GM12891 (cell line): ENCODE results near the gene FREM1.

Experiments
- PAX5 ChIP-seq: IDR thresholded peaks from 2 replicates; pipeline ENCODE4 v1.6.1; 2011; ENCODE audit warnings: low read length, moderate library complexity, mild to moderate bottlenecking; ENCODE audit not compliant: insufficient read depth, severe bottlenecking
- POLR2A ChIP-seq: IDR thresholded peaks from 2 replicates; pipeline ENCODE4 v1.6.1; 2011; ENCODE audit warnings: low read depth, low read length, control low read depth
- POLR2AphosphoS5 ChIP-seq: IDR thresholded peaks from 2 replicates; pipeline ENCODE4 v1.6.1; 2011; ENCODE audit warnings: low read depth, low read length, control low read depth
- SPI1 ChIP-seq: IDR thresholded peaks from 2 replicates; pipeline ENCODE4 v1.6.1; 2011; ENCODE audit warnings: low read depth, low read length, control low read depth
- TAF1 ChIP-seq: IDR thresholded peaks from 2 replicates; pipeline ENCODE4 v1.6.1; 2011; ENCODE audit warnings: low read depth, low read length, control low read depth

- TF ChIP-seq SPI1: no peak
- TF ChIP-seq POLR2A: no peak
- TF ChIP-seq TAF1: no peak
- no peak for TF ChIP-seq POLR2AphosphoS5
- no peak for TF ChIP-seq PAX5
Observed at GRCh38 chr9:14799030-14799429, 111.2 kb downstream of the FREM1 start.
